ENCODE results near the gene PTPRC.

PTPRC gene

GRCh38 chr1:198793714-198794113 is 154.9 kb downstream of the PTPRC start:
- Histone ChIP-seq H3K9ac (ENCODE audit: insufficient read length, low read depth) (no peak overlapping the region), H3K9me3 (ENCODE audit: insufficient read depth, low read length) (peaks cover 19% of the 10 kb centered on the region; the same call in 1 of the 2 replicates), H3K4me1 (ENCODE audit: insufficient read depth, insufficient read length) (no peaks in the 10 kb centered on the region), H3K27me3 (ENCODE audit: insufficient read depth, insufficient read length) (no peaks in the 10 kb centered on the region), H3K36me3 (ENCODE audit: insufficient read depth, insufficient read length, low read length) (no peaks in the 10 kb centered on the region), H3K4me3 (ENCODE audit: insufficient read length, low read depth) (no peak overlapping the region)
- TF ChIP-seq ZNF274 (IDR thresholded peaks at IDR 0.05; ENCODE audit: low read depth, low read length) (no peak), SUZ12 (IDR thresholded peaks at IDR 0.05; ENCODE audit: extremely low read depth, insufficient read depth, insufficient read length) (no peak), YY1 (IDR thresholded peaks at IDR 0.05; ENCODE audit: insufficient read depth, insufficient read length) (no peak)
- no peak for DNase-seq (ENCODE audit: low read depth, low spot score)

- no peak overlapping the region for H3K4me3 ChIP-seq (ENCODE audit: insufficient read length, low read depth)
- H3K27me3 ChIP-seq (ENCODE audit: insufficient read depth, insufficient read length): no peaks in the 10 kb centered on the region
- no peak overlapping the region for H3K9ac ChIP-seq (ENCODE audit: insufficient read length, low read depth)
- no peak for DNase-seq (ENCODE audit: low read depth, low spot score)
- no peaks in the 10 kb centered on the region for H3K4me1 ChIP-seq (ENCODE audit: insufficient read depth, insufficient read length)
- no peaks in the 10 kb centered on the region for H3K36me3 ChIP-seq (ENCODE audit: insufficient read depth, insufficient read length, low read length)
- H3K9me3 ChIP-seq (ENCODE audit: insufficient read depth, low read length): peaks cover 19% of the 10 kb centered on the region; the same call in 1 of the 2 replicates
- TF ChIP-seq SUZ12 (IDR thresholded peaks at IDR 0.05; ENCODE audit: extremely low read depth, insufficient read depth, insufficient read length) (no peak), YY1 (IDR thresholded peaks at IDR 0.05; ENCODE audit: insufficient read depth, insufficient read length) (no peak), ZNF274 (IDR thresholded peaks at IDR 0.05; ENCODE audit: low read depth, low read length) (no peak)
Measured at GRCh38 chr1:198794498-198794897, 155.7 kb downstream of the PTPRC start.

GRCh38 chr1:198797656-198798055 is 158.8 kb downstream of the PTPRC start:
- H3K4me1 ChIP-seq (ENCODE audit: insufficient read depth, insufficient read length): no peaks in the 10 kb centered on the region
- no peak overlapping the region for H3K9ac ChIP-seq (ENCODE audit: insufficient read length, low read depth)
- peaks cover 19% of the 10 kb centered on the region; the same call in 1 of the 2 replicates for H3K9me3 ChIP-seq (ENCODE audit: insufficient read depth, low read length)
- no peaks in the 10 kb centered on the region for H3K27me3 ChIP-seq (ENCODE audit: insufficient read depth, insufficient read length)
- TF ChIP-seq SUZ12 (IDR thresholded peaks at IDR 0.05; ENCODE audit: extremely low read depth, insufficient read depth, insufficient read length): no peak
- TF ChIP-seq YY1 (IDR thresholded peaks at IDR 0.05; ENCODE audit: insufficient read depth, insufficient read length): no peak
- no peak for TF ChIP-seq ZNF274 (IDR thresholded peaks at IDR 0.05; ENCODE audit: low read depth, low read length)
- no peak for DNase-seq (ENCODE audit: low read depth, low spot score)
- H3K36me3 ChIP-seq (ENCODE audit: insufficient read depth, insufficient read length, low read length): no peaks in the 10 kb centered on the region
- H3K4me3 ChIP-seq (ENCODE audit: insufficient read length, low read depth): no peak overlapping the region

GRCh38 chr1:198798923-198799386 is 160.1 kb downstream of the PTPRC start:
- TF ChIP-seq YY1 (IDR thresholded peaks at IDR 0.05; ENCODE audit: insufficient read depth, insufficient read length) (no peak), ZNF274 (IDR thresholded peaks at IDR 0.05; ENCODE audit: low read depth, low read length) (no peak), SUZ12 (IDR thresholded peaks at IDR 0.05; ENCODE audit: extremely low read depth, insufficient read depth, insufficient read length) (no peak)
- no peaks in the 10 kb centered on the region for H3K4me1 ChIP-seq (ENCODE audit: insufficient read depth, insufficient read length)

GRCh38 chr1:198805498-198806151 is 166.8 kb downstream of the PTPRC start:
- H3K9me3 ChIP-seq (ENCODE audit: insufficient read depth, low read length): no peaks in the 10 kb centered on the region
- H3K4me1 ChIP-seq (ENCODE audit: insufficient read depth, insufficient read length): no peaks in the 10 kb centered on the region
- H3K36me3 ChIP-seq (ENCODE audit: insufficient read depth, insufficient read length, low read length): no peaks in the 10 kb centered on the region
- no peak overlapping the region for H3K9ac ChIP-seq (ENCODE audit: insufficient read length, low read depth)
- no peak overlapping the region for H3K4me3 ChIP-seq (ENCODE audit: insufficient read length, low read depth)
- no peak for DNase-seq (ENCODE audit: low read depth, low spot score)
- no peaks in the 10 kb centered on the region for H3K27me3 ChIP-seq (ENCODE audit: insufficient read depth, insufficient read length)
- no peak for TF ChIP-seq SUZ12 (IDR thresholded peaks at IDR 0.05; ENCODE audit: extremely low read depth, insufficient read depth, insufficient read length)
- no peak for TF ChIP-seq YY1 (IDR thresholded peaks at IDR 0.05; ENCODE audit: insufficient read depth, insufficient read length)
- no peak for TF ChIP-seq ZNF274 (IDR thresholded peaks at IDR 0.05; ENCODE audit: low read depth, low read length)

More at GRCh38 chr1:198798923-198799386, 160.1 kb downstream of the PTPRC start:
- Histone ChIP-seq H3K36me3 (ENCODE audit: insufficient read depth, insufficient read length, low read length) (no peaks in the 10 kb centered on the region), H3K9ac (ENCODE audit: insufficient read length, low read depth) (no peak overlapping the region), H3K9me3 (ENCODE audit: insufficient read depth, low read length) (peaks cover 19% of the 10 kb centered on the region; the same call in 1 of the 2 replicates), H3K4me3 (ENCODE audit: insufficient read length, low read depth) (no peak overlapping the region), H3K27me3 (ENCODE audit: insufficient read depth, insufficient read length) (no peaks in the 10 kb centered on the region)
- DNase-seq (ENCODE audit: low read depth, low spot score): no peak

GRCh38 chr1:198806861-198807260 is 168.0 kb downstream of the PTPRC start:
- no peak overlapping the region for H3K9ac ChIP-seq (ENCODE audit: insufficient read length, low read depth)
- no peaks in the 10 kb centered on the region for H3K36me3 ChIP-seq (ENCODE audit: insufficient read depth, insufficient read length, low read length)
- H3K4me1 ChIP-seq (ENCODE audit: insufficient read depth, insufficient read length): no peaks in the 10 kb centered on the region
- no peak for DNase-seq (ENCODE audit: low read depth, low spot score)
- H3K27me3 ChIP-seq (ENCODE audit: insufficient read depth, insufficient read length): no peaks in the 10 kb centered on the region
- no peaks in the 10 kb centered on the region for H3K9me3 ChIP-seq (ENCODE audit: insufficient read depth, low read length)
- no peak for TF ChIP-seq YY1 (IDR thresholded peaks at IDR 0.05; ENCODE audit: insufficient read depth, insufficient read length)
- TF ChIP-seq SUZ12 (IDR thresholded peaks at IDR 0.05; ENCODE audit: extremely low read depth, insufficient read depth, insufficient read length): no peak
- TF ChIP-seq ZNF274 (IDR thresholded peaks at IDR 0.05; ENCODE audit: low read depth, low read length): no peak
- no peak overlapping the region for H3K4me3 ChIP-seq (ENCODE audit: insufficient read length, low read depth)
